Ascending aorta (tissue), 2 donors: ENCODE data around the gene AUTS2. TPM values are rescaled to one million over a fixed set of nuclear protein-coding genes. Genes with fewer than 3 reads are reported as not detected.

Experiments used
- DNase-seq, 2 donors: peaks; one replicate each; pipeline ENCODE4 v3.0.0-alpha.2; 2019; ENCODE audit warnings: low spot score in 2 of 2
- H3K27ac ChIP-seq, 2 donors: fragments of 200-600 bp; sonication (generic); one replicate each; pipeline ENCODE4 v1.5.1; 2016 to 2017; ENCODE audit warnings: mild to moderate bottlenecking in 1 of 2
- H3K27me3 ChIP-seq: fragments of 200-600 bp; sonication (generic); one replicate; pipeline ENCODE4 v1.5.1; 2017
- H3K36me3 ChIP-seq, 2 donors: fragments of 200-600 bp; sonication (generic); one replicate each; pipeline ENCODE4 v1.5.1; 2016
- H3K4me1 ChIP-seq, 2 donors: fragments of 200-600 bp; sonication (generic); one replicate each; pipeline ENCODE4 v1.5.1; 2016 to 2017; ENCODE audit warnings: mild to moderate bottlenecking in 1 of 2
- H3K4me3 ChIP-seq, 2 donors: fragments of 200-600 bp; sonication (generic); one replicate each; pipeline ENCODE4 v1.5.1; 2016 to 2017; ENCODE audit warnings: mild to moderate bottlenecking in 1 of 2
- H3K9me3 ChIP-seq, 2 donors: fragments of 200-600 bp; sonication (generic); one replicate each; pipeline ENCODE4 v1.5.1; 2016
- intact Hi-C: fragments of 100-400 bp; cut with DNase I; formaldehyde crosslinking; loops from one replicate; pipeline ENCODE4 v1.15.1; 2023
- total RNA-seq: library from RNA; depleted of rRNA; stranded (reverse); fragments of >200 nt; gene quantifications from one replicate; pipeline ENCODE4 v1.1.0, GENCODE V29; 2016
- TF ChIP-seq, protein P1 (sequence below), 3 experiments: fragments of 200-600 bp in 2 of 3; fragments of 450-650 bp in 1 of 3; sonication (generic) in 2 of 3; IDR thresholded peaks; one replicate each; pipeline ENCODE4 v1.5.1; 2016 to 2019; ENCODE audit warnings: antibody characterized with exemption in 3 of 3, mild to moderate bottlenecking in 1 of 3, moderate library complexity in 1 of 3

AUTS2 gene
- total RNA-seq, 1 donor from 2014 or later: 90.4 TPM

DNA sequence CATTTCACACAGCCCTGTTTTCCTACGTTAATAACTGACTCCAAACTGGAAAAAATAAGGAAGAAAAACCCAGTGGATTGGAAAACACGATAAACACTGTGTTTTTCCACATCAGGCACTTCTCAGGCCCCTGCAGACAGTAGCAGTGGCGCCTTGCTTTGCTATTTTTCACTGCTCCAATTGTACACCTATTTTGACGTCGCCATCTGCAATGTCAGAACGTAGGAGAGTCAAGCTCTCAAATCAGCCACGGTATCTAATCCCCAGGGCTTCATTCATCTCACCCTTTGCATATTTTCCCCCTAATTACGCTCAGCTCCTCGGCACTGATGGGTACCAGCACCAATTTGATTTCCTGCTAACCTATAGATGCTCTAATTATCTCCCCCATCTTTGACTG, 1195.5 kb downstream of the AUTS2 start:
- DNase-seq: no peak
- TF ChIP-seq, protein P1, sequence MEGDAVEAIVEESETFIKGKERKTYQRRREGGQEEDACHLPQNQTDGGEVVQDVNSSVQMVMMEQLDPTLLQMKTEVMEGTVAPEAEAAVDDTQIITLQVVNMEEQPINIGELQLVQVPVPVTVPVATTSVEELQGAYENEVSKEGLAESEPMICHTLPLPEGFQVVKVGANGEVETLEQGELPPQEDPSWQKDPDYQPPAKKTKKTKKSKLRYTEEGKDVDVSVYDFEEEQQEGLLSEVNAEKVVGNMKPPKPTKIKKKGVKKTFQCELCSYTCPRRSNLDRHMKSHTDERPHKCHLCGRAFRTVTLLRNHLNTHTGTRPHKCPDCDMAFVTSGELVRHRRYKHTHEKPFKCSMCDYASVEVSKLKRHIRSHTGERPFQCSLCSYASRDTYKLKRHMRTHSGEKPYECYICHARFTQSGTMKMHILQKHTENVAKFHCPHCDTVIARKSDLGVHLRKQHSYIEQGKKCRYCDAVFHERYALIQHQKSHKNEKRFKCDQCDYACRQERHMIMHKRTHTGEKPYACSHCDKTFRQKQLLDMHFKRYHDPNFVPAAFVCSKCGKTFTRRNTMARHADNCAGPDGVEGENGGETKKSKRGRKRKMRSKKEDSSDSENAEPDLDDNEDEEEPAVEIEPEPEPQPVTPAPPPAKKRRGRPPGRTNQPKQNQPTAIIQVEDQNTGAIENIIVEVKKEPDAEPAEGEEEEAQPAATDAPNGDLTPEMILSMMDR (IDR thresholded peaks at IDR 0.05): no peak
- H3K4me3 ChIP-seq: no peak overlapping the region
- no peaks in the 10 kb centered on the region for H3K4me1 ChIP-seq
- H3K36me3 ChIP-seq: peaks cover 28 to 40% of the 10 kb centered on the region in 2 donors
- no peaks in the 10 kb centered on the region for H3K27me3 ChIP-seq
- H3K27ac ChIP-seq: no peak overlapping the region
- no peaks in the 10 kb centered on the region for H3K9me3 ChIP-seq
- intact Hi-C loops: no loop called here

DNA sequence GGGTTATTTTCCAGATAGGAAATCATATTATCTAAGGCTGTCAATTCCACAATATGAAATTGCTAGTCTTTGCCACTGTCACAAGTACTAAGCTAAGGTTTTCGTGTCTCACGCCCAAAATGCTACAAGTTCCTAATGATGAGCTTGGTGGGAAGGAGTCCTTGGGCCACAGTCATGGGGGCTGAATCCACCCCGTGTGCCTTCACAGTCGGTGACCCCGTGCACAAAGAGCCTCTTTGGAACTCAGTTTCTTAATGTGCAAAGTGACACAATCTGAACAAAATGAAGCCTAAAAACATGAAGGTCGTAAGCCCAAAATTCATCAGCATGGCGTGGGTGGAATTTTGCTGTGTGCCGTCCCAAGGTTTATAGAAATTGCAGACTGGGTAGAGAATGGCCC, 1196.7 kb downstream of the AUTS2 start:
- TF ChIP-seq, protein P1 (IDR thresholded peaks at IDR 0.05): no peak
- intact Hi-C loops: no loop called here
- no peak for DNase-seq

DNA sequence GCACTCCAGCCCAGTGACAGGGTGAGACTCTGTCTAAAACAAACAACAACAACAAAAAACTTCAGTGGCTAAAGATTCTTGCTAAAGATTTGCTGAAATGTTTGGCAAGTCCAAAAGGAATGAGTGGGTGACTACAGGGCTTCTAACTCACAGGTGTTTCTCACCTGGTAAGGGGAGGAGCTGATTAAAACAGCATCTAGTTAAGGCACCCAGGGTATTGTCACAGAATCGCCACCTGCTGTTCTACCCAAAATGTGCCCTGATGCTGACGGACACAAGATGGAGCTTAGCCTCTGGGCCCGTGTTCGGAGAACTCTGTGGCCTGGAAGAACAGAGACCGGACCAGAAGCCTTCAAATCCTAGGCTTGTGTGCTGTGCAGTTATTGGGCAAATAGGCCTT, 1197.7 kb downstream of the AUTS2 start:
- Histone ChIP-seq H3K4me1 (no peaks in the 10 kb centered on the region), H3K27me3 (no peaks in the 10 kb centered on the region), H3K27ac (no peak overlapping the region), H3K9me3 (peaks cover 11 to 12% of the 10 kb centered on the region in 2 donors), H3K4me3 (no peak overlapping the region), H3K36me3 (peaks cover 11 to 19% of the 10 kb centered on the region in 2 donors)
- TF ChIP-seq, protein P1 (IDR thresholded peaks at IDR 0.05): no peak
- no peak for DNase-seq
- intact Hi-C loops: no loop called here

More for the DNA sequence above, 1196.7 kb downstream of the AUTS2 start:
- Histone ChIP-seq H3K4me1 (no peaks in the 10 kb centered on the region), H3K36me3 (peaks cover 21 to 29% of the 10 kb centered on the region in 2 donors), H3K27me3 (no peaks in the 10 kb centered on the region), H3K4me3 (no peak overlapping the region), H3K9me3 (peaks cover 5 to 9% of the 10 kb centered on the region in 2 donors), H3K27ac (no peak overlapping the region)

DNA sequence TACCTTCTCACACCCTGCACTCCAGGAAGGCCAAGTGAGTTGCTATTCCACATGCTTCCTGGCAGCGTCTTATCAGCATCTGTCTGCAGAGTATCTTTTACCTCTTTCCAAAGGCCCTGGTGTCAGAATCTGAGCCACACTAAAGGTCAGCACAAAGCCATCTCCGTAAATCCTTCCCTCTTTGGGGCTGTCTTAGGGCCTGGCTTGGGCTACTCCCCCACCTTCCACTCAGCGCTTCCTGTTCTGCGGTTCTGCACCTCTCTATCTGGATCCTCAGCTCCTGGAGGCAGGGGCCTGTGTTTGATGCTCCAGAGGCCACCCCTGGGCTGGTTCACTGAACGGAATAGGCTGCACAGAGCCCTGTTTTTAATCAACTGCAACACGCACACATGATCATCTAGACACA, 1198.8 kb downstream of the AUTS2 start:
- Histone ChIP-seq H3K27me3 (no peaks in the 10 kb centered on the region), H3K27ac (no peak overlapping the region), H3K4me1 (no peaks in the 10 kb centered on the region), H3K9me3 (peaks cover 11 to 12% of the 10 kb centered on the region in 2 donors), H3K4me3 (no peak overlapping the region), H3K36me3 (peaks cover under 1 to 8% of the 10 kb centered on the region in 2 donors)
- intact Hi-C loops: no loop called here
- DNase-seq: no peak
- TF ChIP-seq, protein P1 (IDR thresholded peaks at IDR 0.05): no peak

DNA sequence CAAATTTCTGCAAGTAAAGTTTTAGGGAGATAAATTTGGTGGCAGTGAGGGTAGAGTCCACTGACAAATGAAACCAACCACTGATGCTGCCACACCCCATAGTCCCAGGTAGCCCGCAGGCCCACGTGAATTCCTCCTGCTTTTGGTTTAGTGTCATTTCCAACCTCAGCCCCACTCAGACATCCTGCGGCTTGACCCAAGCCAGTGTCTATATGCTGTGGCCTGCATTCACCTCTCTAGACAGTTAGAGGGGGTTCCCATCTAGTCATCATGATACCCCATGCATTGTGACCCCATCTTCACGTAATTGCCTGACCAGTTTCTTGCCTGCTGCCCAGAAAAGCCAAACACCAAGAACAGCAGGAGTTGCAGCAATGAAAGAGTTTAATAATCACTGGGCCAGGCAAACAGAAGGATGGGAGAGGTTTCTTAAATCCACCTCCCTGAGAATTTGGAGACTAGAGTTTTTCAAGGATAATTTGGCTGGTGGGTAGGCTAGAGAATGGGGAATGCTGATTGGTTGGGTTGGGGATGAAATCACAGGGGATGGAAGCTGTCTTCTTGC, 1201.6 kb downstream of the AUTS2 start:
- no peaks in the 10 kb centered on the region for H3K4me1 ChIP-seq
- DNase-seq: no peak
- no peak overlapping the region for H3K4me3 ChIP-seq
- H3K36me3 ChIP-seq: no peaks in the 10 kb centered on the region
- TF ChIP-seq, protein P1 (IDR thresholded peaks at IDR 0.05): no peak
- peaks cover 11 to 24% of the 10 kb centered on the region in 2 donors for H3K9me3 ChIP-seq
- intact Hi-C loops: no loop called here
- no peaks in the 10 kb centered on the region for H3K27me3 ChIP-seq
- H3K27ac ChIP-seq: no peak overlapping the region

DNA sequence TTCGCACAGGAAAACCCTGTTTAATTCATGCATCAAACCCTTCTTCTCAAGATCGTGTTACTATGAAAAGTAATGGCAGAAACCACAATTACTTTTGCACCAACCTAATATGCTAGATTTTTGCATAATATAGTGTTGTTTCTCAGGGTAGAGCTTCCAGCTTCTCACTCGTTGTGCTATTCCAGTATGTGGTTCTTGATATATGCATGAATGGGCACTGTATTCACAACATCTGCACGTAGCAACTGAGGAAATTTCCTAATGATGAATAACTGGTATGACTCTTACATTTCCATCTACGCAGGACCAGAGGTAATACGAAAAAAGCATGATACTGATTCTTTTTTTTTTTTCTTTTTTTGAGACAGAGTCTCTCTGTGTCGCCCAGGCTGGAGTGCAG, 1207.1 kb downstream of the AUTS2 start:
- Histone ChIP-seq H3K4me1 (no peaks in the 10 kb centered on the region), H3K4me3 (no peak overlapping the region), H3K36me3 (no peaks in the 10 kb centered on the region), H3K9me3 (peaks cover 2 to 11% of the 10 kb centered on the region in 2 donors), H3K27ac (no peak overlapping the region), H3K27me3 (no peaks in the 10 kb centered on the region)
- DNase-seq: no peak
- TF ChIP-seq, protein P1 (IDR thresholded peaks at IDR 0.05): no peak
- intact Hi-C loops: no loop called here
